GM19467 (cell line): ENCODE measurements around the gene SPRED2.

Experiments used
- ATAC-seq: cut with Tn5 transposase; IDR thresholded peaks from one replicate; pipeline ENCODE4 v1.9.1; 2021; ENCODE audit warnings: mild to moderate bottlenecking, moderate library complexity; ENCODE audit not compliant: unreplicated experiment

SPRED2 gene

DNA sequence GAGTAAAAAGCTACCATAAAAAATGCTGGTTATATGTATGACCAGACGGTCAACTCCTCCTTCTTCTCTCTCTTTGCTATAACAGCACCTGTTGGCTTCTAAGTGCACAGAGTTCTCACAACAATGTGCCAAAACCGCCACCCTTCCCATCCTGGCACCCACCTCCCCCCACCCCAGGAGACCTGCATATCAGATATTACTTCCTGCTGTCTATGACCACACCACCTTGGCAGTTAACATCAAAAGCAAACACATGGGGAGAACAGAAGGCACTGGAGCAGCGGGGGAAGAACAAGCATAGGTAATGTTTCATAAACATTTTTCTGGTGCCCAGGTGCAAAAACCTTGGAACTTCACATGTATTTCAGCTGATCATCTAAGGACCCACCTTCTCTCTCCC, 15.5 kb downstream of the SPRED2 start:
- no peak for ATAC-seq

DNA sequence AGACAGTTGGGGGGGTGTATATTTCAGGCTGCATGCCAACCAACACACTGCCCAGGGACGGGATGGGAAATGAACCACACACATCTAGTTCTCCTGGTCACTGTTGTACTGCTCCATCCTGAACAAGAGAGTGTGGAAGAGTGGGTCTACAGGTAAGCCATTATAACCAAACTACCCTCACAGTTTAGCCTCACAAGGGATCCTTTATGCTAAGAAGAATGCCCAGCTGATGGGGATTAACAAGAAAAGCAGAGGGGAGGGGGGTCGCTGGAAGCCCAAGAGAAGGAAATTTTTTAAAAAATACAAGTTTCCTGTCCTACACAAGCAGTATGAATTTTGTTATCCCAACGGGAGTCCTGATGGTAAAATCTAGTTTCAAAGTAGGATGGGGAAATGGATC, 16.1 kb downstream of the SPRED2 start:
- ATAC-seq = no peak

DNA sequence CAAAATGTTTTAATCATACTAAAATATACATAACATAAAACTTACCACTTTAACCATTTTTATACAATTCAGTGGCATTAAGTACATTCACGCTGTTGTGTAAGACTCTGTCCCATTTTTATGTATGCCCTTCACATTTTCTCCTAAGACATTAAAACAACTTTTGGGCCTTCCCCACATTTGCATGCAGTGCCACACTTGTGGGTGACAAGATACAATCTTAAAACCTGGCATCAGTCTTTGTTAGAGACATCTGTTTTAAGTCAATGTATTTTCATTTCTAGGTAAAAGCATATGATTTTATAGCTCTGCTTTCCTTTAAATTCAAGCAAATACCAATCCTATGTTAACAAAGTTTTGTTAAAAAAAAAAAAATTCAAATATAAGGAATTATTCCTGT, 17.3 kb downstream of the SPRED2 start:
- no peak for ATAC-seq

DNA sequence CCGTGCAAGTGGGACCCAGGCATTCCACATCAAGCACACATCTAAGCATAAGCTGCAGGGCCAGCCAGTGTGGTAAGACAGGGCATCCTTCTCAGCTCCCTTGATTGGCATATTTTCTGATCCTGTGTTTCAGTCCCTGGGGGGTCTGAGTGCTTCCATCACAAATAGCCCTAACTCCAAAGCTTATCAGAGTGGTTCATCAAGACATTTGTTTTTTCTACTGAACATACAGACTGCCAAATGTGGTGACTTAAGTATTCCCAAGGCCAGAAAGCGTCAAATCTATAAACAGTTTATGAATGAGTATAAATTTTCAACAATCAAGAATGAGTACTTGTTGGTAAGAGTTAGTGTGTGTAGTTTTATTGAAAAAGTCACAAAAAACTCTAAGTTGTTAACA, 18.8 kb downstream of the SPRED2 start:
- no peak for ATAC-seq

DNA sequence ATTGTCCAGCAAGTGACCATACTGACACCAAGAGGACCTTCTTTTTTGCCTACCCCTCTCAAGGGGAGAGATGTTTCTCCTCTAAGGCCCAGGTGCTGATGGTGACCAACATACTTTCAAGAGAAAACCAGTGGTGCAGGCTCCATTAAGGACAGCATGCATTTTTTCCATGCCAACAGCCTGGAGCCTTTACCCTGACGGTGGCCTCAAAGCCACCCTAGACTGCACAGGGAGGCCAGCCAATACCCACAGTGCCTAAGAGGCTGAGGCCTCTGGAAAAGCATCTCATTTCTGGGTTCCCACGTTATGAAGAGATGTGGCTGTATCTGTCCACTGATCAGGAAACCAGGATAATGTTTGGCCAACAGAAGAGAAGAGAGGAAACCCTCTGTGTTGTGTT, 19.3 kb downstream of the SPRED2 start:
- ATAC-seq = no peak

DNA sequence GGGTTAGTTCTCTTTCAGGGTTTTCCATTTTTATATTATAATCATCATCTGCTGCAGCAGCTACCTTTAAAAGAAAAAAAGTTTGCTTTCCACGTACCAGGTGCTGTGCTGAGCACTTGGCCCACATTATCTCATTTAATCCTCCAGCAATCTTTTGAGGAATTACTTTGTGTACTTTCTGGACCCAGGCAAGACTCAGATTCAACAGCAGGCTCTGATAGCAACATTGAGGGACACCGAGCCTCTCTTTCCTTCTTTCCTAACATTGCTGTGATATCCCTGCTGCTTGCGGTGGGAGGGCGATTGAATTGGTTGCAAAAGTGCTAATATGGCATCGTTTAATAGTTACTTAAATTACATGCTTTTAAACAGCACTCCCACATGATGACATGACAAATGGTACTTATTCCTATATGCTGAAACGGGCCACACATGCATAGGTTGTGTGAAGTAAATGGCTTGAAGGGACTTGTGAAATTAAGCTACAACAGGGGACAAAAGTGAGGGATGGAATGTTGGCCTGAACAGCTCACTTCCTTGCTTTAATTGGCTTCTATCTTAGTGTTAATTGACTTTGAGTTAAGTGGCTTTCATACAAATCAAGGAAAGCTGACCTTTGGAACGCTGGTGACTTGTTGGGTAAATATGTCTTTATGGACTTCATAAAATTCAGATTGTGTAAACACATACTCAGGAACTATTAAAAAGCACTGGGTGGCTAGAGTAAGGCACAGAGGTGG, 21.2 kb downstream of the SPRED2 start:
- ATAC-seq = no peak

DNA sequence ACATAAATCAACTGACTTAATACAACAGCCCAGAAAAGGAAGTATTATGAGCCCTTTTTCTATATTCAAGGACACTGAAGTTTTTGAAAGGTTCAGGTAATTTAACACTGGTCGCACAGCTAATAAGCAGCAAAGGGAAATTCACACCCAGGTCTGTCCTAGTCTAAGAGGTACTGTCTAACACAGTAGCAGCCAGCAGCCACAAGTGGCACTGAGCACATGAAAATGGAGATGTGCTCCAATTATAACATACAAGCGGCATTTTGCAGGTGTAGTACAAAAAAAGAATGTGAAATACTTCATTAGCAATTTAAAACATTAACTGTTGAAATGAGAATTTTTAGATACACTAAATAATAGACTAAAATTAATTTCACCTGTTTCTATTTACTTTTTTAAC, 23.4 kb downstream of the SPRED2 start:
- ATAC-seq = no peak

DNA sequence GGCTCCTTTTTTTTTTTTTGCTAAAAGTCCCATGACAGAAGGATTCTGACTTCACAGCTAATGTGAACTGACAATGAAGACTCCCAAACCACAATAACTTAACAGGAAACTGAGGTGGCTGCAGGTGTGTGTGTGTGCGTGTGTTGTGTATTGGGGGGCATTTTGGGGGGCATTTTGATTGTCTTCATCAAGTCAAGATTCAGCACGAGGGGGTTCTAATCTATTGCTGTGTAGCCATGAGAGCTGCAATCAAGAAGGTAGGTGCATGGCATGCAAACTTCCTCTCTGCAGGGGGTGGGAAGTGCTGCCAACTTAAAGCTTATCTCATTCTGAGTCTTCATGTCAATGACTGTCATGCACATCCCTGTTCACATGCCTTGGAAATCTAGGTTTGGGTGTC, 25.2 kb downstream of the SPRED2 start:
- ATAC-seq = no peak

DNA sequence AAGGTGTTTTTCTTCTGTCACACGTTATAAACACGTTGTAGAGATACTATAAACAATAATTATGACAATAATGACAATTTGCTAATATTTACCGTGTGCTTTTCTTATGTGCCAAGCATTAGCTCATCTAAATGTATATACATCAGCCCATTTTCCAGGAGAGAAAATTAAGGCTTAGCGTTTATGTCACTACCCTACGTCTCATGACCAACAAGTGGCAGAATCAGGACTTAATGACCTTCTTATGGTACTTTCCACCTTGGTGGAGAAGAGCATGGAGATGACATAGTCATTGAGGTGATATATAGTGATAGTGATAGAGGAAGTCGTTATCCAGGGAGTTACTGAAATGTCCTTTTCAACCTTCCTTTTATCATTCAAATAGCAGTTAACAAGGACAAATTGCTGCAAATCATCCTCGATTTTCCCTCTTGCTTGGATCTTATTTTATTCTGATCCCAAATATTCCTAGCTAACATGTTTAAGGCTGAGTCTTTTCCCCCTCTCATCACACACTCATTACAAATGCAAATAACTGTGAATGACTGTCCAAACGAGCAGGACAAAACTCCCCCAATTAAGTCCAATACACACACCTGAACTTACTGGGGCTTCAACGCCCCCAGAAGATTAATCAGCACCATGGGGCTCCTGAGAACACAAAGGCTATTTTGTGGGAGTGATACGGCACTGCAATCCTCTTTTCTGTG, 27.3 kb downstream of the SPRED2 start:
- no peak for ATAC-seq

DNA sequence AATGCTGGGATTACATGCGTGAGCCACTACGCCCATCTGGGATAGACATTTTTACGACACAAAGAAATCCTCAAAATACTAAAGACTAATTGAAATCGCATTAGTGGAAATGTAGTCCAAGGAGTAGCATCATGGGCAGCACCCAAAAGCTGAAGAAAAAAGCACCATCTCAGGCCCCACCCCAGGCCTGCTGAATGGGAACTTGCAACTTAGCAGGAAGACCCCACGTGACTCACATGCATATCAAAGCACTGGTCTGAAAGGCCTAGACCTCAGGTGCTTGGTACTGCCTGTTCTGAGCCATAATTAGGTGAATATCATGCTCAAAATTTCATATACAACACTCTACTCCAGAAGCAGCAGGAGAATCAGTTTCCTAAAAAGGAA, 28.9 kb downstream of the SPRED2 start:
- ATAC-seq = no peak

DNA sequence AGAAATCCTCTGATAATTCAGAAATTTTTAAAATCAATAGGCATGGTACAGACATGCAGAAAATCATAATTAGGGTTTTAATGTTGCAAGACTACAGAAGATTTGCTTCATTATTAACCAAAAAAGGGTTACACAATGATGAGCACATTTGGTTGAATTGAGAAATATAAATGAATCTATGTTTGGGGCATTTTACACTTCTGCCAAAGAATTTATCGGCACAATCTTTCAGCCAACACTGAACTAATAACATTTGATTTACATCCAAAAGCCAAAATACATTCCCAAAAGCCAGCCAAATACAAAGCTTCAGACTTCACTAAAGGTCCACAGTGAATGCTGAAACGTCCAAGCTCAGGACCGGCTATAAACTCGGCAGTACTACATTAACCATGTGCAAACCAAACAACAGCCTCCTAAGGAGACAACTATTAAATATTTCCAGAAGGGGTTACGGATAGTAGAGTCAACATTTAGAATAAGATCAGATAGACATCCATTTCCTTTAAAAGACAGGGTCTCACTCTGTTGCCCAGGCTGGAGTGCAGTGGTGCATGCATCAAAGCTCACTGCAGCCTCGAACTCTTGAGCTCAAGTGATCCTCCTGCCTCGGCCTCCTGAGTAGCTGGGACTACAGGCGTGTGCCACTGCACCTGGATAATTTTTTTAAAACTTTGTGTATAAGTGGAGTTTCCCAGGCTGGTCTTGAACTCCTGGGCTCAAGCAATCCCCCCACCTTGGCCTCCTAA, 29.4 kb downstream of the SPRED2 start:
- no peak for ATAC-seq

DNA sequence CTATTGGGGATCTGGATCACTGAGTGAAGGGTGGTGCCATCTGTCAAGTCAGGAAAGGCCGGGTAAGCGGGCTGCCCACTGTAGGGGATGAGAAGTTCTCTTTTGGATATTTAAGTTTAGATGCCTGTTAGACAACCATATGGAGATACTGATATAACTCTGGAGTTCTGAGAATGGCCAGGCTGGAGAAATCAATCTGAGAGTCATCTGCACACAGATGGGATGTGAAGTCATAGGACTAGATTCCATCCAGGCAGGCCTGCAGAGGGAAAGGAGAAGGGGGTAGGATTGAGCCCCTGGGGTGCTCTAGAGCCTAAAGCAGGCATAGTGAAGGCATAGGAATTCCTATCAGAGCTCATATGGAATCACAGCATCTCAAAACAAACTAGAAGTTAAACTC, 30.1 kb downstream of the SPRED2 start:
- no peak for ATAC-seq

DNA sequence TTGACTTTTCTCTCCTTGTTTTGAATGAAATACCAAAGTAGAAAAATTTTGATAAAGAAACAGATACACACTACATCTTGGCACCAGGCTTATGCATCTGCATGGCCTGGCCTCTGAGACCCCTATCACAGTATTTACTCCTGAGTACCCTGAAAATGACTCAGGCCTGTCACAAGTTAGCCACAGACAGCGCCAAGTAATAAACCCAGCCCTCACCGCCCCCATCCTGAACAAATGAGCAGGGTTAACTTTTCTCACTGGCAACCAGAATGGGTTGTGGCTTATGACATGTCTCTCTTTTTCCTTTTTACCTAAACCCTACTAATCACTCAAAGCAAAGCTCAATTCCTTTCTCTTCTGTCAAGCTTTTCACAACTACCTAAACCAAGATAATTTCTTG, 35.3 kb downstream of the SPRED2 start:
- ATAC-seq = no peak

DNA sequence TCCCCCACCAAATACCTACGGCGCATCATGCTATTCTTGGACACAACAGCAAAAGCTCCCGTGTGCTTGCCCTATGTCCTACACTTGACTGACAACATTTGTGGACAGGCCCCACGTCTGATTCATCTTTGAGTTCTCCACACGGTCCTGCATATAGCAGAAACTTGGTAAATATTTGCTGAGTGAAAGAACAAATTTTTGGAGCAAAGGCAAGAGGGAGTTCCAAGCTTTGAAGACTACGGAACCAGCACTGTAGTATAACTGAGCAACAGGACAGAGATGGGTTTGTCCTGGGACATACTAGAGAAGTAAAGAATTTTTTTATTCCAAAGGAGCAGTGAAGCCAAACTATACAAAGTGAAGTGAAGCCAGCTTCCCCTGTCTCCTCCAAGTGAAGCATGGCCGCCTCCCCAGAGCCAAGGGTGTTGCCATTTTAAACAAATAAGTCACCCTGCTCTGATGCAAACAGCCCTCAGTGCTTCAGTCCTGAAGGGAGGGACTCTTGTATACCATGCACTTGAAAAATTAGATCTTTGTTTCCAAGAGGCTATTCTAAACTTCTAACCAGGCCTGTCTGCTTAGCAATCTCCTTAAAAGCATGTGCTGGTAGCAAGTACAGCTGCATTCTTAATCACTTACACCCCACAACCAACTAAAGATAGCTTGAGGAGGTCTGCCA, 35.9 kb downstream of the SPRED2 start:
- no peak for ATAC-seq

DNA sequence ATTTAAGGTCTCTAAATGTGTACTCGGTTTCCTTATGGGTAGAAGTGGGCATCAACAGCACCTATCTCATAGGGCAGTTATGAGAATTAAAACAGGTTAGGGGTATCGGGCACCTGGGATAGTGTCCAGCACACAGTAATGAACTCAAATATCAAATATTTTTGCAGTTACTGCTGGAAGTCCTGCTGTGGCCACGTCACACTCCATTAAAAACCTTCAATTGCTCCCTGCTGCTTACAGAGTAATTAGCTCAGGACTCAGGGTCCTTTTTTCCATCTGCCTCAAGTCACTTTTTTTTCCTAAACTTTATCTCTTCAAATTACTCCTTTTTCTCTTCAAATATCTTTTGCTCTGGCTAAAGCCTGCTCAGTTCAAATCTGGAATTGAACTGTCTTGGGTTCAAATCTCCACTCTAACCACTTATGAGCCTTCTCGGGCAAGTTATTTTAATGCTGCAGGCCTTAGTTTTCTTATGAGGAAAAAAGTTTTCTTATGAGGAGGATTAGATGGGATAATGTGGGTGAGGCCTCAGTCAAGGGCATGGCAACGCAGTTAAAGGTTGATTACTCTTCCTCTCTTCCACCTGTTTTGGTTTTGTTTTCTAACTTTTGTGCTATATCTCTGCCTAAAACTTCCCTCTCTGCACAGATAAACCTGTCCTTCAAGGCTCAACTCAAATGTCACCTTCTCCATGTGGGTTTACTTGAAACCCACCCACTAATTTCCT, 36.6 kb downstream of the SPRED2 start:
- no peak for ATAC-seq

DNA sequence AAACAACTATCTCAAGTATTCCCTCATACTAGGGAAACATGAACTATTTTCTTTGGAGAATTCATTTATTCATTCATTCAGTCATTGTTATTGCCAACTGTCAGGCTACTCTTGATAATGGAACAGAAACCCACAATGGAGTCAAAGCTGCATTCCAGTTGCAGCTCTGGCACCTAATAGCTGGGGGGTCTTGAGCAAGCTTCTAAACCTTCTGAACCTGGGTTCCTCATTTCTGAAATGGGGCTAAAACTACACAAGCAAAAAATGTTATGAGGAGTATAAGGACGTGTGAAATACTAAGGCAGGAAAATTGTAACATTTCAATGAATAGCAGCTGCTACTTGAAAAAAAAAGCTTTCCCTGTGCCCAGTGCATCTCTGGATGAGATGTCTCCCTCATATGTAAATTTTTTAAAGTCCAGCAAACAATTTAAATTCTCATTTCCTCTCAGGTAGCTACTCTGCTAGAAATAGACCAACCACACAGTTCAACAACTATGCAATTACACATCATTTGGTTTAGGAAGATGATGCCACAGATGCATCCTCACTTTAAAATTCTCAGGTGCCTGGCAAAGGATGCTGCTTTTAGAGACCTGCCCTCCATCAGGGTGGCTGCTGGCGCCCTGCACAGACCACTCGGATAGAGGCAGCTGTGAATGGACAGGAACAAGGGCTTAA, 38.5 kb downstream of the SPRED2 start:
- no peak for ATAC-seq

DNA sequence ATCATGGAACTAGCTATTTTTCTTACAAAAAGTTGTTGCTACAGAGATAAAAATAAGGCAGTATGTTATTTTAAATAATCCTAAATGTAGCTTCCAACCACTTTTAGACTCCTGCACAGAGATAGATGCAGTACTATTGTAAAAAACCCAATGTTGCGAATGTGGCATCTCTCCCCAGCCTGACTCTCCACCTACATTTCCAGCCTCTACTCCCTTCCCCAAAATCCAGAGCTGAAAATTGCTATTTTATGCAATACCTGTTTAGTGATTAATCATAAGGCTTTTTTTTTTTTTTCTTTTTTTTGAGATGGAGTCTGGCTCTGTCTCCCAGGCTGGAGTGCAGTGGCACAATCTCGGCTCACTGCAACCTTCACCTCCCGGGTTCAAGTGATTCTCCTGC, 39.4 kb downstream of the SPRED2 start:
- no peak for ATAC-seq

DNA sequence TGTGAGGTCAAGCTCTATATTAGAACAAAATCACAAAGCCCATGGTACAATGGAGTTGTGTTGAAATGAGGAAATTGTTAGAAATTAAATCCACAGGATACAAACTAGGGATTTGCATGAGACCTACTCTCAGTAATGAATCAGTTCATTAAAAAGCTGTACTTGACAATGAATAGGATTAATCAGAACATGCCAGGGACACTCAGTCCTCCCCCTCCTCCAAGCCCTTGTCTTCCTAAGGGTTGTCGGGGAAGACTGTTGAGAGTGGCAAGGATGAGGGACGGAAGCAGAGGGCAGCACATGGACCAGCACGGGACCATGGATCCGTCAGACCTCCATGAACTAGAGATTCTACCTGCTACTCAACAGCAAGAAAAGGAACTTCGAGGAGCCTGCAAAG, 39.8 kb downstream of the SPRED2 start:
- ATAC-seq = no peak

DNA sequence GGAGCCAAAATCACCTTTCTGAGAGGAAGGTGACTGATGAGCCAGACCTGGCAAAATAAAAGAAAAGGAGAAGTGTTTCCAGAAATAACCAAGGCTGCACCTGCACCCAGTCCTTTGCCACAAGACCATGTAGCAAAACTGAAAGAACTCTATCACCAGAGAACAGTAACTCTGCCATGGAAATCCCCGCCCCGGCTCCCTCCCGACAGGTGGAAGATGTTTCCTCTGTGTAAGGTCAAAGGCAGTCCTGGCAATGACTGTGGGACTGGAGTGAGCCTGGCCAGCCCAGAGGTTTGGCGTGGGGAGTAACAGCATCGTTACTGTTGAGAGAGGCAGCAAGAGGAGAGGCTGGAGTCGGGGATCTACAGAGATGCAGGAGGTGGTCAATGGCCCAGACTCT, 42.3 kb downstream of the SPRED2 start:
- peak; percentile 59 for ATAC-seq

DNA sequence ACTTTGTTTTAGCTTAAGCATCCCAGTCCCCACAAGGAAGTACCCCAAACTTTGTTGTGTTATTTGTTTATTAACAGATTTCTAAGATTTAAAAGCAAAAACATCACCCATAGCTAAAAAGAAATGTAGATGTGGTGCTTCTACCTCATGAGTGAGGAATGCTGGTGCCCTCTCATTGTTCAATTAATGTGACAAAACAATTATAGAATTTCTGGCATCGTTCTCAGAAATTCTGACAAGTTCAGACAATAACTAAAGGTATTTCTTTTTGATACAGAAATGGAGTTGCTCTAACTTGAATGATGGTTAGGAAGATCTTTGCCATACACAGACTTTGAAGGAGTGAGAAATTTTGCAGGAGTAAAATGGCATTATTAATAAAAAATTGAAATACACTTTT, 42.9 kb downstream of the SPRED2 start:
- ATAC-seq = no peak
